HL-60 (cell line): Measurements from ENCODE around the gene FAM174C.

Experiments
- DNase-seq, 2 experiments: peaks; one replicate each; pipeline ENCODE4 v3.0.0-alpha.2; 2010 to 2020; ENCODE audit warnings: low read depth in 1 of 2, low spot score in 1 of 2
- H3K27ac ChIP-seq: fragments of 250-450 bp; sonication (Bioruptor Pico); replicated peaks from 2 replicates; pipeline ENCODE4 v1.5.1; 2020; ENCODE audit warnings: mild to moderate bottlenecking, moderate library complexity
- H3K27me3 ChIP-seq: fragments of 250-450 bp; sonication (Bioruptor Pico); 2 replicates; pipeline ENCODE4 v1.5.1; 2021; ENCODE audit warnings: mild to moderate bottlenecking, moderate library complexity; ENCODE audit not compliant: insufficient read depth, poor library complexity, severe bottlenecking
- H3K4me3 ChIP-seq: replicated peaks from 2 replicates; pipeline ENCODE4 v1.5.1; 2011; ENCODE audit warnings: mild to moderate bottlenecking, control low read depth, low read length; ENCODE audit not compliant: insufficient read depth
- CTCF ChIP-seq: IDR thresholded peaks from one replicate; pipeline ENCODE4 v1.5.1; 2011; ENCODE audit warnings: low read length, control low read depth, inconsistent platforms; ENCODE audit not compliant: insufficient read depth
- GABPA ChIP-seq: IDR thresholded peaks from 2 replicates; pipeline ENCODE4 v1.6.1; 2012; ENCODE audit warnings: low read depth
- POLR2AphosphoS5 ChIP-seq: IDR thresholded peaks from 2 replicates; pipeline ENCODE4 v1.6.1; 2012; ENCODE audit warnings: low read depth
- REST ChIP-seq: IDR thresholded peaks from 2 replicates; pipeline ENCODE4 v1.6.1; 2012; ENCODE audit warnings: low read depth; ENCODE audit not compliant: insufficient replicate concordance
- SPI1 ChIP-seq: IDR thresholded peaks from 2 replicates; pipeline ENCODE4 v1.6.1; 2012; ENCODE audit warnings: low read depth, mild to moderate bottlenecking, borderline replicate concordance

Gene FAM174C

GRCh38 chr19:1237754-1238368 lies 37.5 kb upstream of the FAM174C start, which contains the start of gene CBARP:
CBARP (minus strand) TSS chr19:1238005; CDS start chr19:1236100, 1,905 bp downstream.
- H3K4me3 ChIP-seq, result peak within 1 kb of the TSS; percentile 51
- H3K27me3 ChIP-seq, result peaks cover 21% of the 10 kb centered on the region
- H3K27ac ChIP-seq, result no peak within 1 kb of the TSS
- no peak for TF ChIP-seq SPI1
- no peak for TF ChIP-seq REST
- no peak for DNase-seq

GRCh38 chr19:1238369-1239303 lies 36.7 kb upstream of the FAM174C start:
- no peak for DNase-seq
- Histone ChIP-seq H3K4me3 (peak overlapping the region; percentile 51; the same call in 1 of the 2 replicates), H3K27ac (no peak overlapping the region)

GRCh38 chr19:1239420-1239795 lies 35.9 kb upstream of the FAM174C start:
- H3K4me3 ChIP-seq, result no peak overlapping the region
- no peak for DNase-seq
- H3K27ac ChIP-seq, result no peak overlapping the region
- TF ChIP-seq CTCF (no peak), POLR2AphosphoS5 (no peak), GABPA (no peak), SPI1 (no peak), REST (no peak)
- H3K27me3 ChIP-seq, result peaks cover 21% of the 10 kb centered on the region

More at GRCh38 chr19:1238369-1239303, 36.7 kb upstream of the FAM174C start:
- peaks cover 21% of the 10 kb centered on the region for H3K27me3 ChIP-seq
- TF ChIP-seq SPI1 (no peak), REST (no peak), CTCF (no peak), GABPA (no peak), POLR2AphosphoS5 (no peak)
